GM12878 (cell line): ENCODE results near the gene TRMT44. TPM values are rescaled to one million over a fixed set of nuclear protein-coding genes. Genes with fewer than 3 reads are reported as not detected.

Experiments used
- ATAC-seq: fragments of 200-7000 bp; cut with Tn5 transposase; 3 replicates; pipeline ENCODE4 v1.9.1; 2020; ENCODE audit warnings: mild to moderate bottlenecking, moderate library complexity
- BruUV-seq: library from RNA; stranded (reverse); fragments of 400-500 nt; replicated peaks from 2 replicates; lab custom pipeline; 2021; lab: Mats Ljungman, UMichigan
- CTCF ChIA-PET: fragments of 300-600 bp; sonication (Branson Sonifier 250); formaldehyde crosslinking; extraction: SDS; loops from one replicate; lab custom pipeline; 2021; ENCODE audit warnings: inconsistent platforms; lab: Yijun Ruan, JAX
- POLR2A ChIA-PET: fragments of 350-600 bp; formaldehyde crosslinking; extraction: SDS; loops from one replicate; lab custom pipeline; 2021; ENCODE audit warnings: inconsistent platforms; lab: Charles Lee
- RAD21 ChIA-PET: fragments of 300-600 bp; sonication (Branson Sonifier 250); formaldehyde crosslinking; loops from one replicate; lab custom pipeline; 2023; ENCODE audit warnings: antibody characterized with exemption; ENCODE audit not compliant: unreplicated experiment; lab: Charles Lee
- SMC1A ChIA-PET: fragments of 300-600 bp; sonication (Branson Sonifier 250); formaldehyde crosslinking; loops from one replicate; lab custom pipeline; 2023; ENCODE audit not compliant: unreplicated experiment, uncharacterized antibody; lab: Charles Lee
- DNase-seq: peaks from one replicate; pipeline ENCODE4 v3.0.0-alpha.2; 2011; ENCODE audit warnings: low read depth, low spot score
- FAIRE-seq: peaks from 3 replicates; lab custom pipeline; 2011; peaks lifted over from hg19 to GRCh38; lab: Jason Lieb, UNC
- H2AFZ ChIP-seq: 2 replicates; pipeline ENCODE4 v1.6.0; 2011; ENCODE audit warnings: low read depth, low read length, control low read depth; ENCODE audit not compliant: control insufficient read depth
- H3K27ac ChIP-seq: 2 replicates; pipeline ENCODE4 v1.5.1; 2011; ENCODE audit warnings: control low read depth; ENCODE audit not compliant: control insufficient read depth, insufficient read depth
- H3K27me3 ChIP-seq, 2 experiments: replicated peaks in 1 of 2; 2 replicates each; pipeline versions ENCODE4 v1.6.0 to v1.6.1; 2011; ENCODE audit warnings: low read length in 1 of 2; ENCODE audit not compliant: control insufficient read depth in 2 of 2, insufficient read depth in 2 of 2
- H3K36me3 ChIP-seq, 2 experiments: 2 replicates each; pipeline ENCODE4 v1.5.1; 2011; ENCODE audit warnings: low read length in 1 of 2; ENCODE audit not compliant: control insufficient read depth in 2 of 2, insufficient read depth in 2 of 2
- H3K4me1 ChIP-seq: 2 replicates; pipeline ENCODE4 v1.6.1; 2011; ENCODE audit warnings: mild to moderate bottlenecking, low read length, moderate library complexity, mixed read lengths; ENCODE audit not compliant: control insufficient read depth, insufficient read depth
- H3K4me2 ChIP-seq: 2 replicates; pipeline ENCODE4 v1.6.0; 2011; ENCODE audit warnings: control low read depth; ENCODE audit not compliant: control insufficient read depth, insufficient read depth
- H3K4me3 ChIP-seq: fragments of 200-600 bp; sonication (generic); 2 replicates; pipeline ENCODE4 v1.5.1; 2016
- H3K79me2 ChIP-seq: 2 replicates; pipeline ENCODE4 v1.6.0; 2011; ENCODE audit warnings: low read length; ENCODE audit not compliant: control insufficient read depth, insufficient read depth
- H3K9ac ChIP-seq: 2 replicates; pipeline ENCODE4 v1.8.0; 2011; ENCODE audit warnings: low read length, control low read depth, mixed read lengths; ENCODE audit not compliant: control insufficient read depth, insufficient read depth
- H3K9me3 ChIP-seq: replicated peaks from 3 replicates; pipeline ENCODE4 v1.5.1; 2011; ENCODE audit warnings: mild to moderate bottlenecking, low read length; ENCODE audit not compliant: control insufficient read depth, insufficient read depth
- H4K20me1 ChIP-seq: 2 replicates; pipeline ENCODE4 v1.6.0; 2011; ENCODE audit not compliant: control insufficient read depth, insufficient read depth
- CHD2 ChIP-seq: IDR thresholded peaks from 2 replicates; pipeline ENCODE4 v1.6.1; 2011; ENCODE audit warnings: low read depth, low read length, improper control_type of control experiment, borderline replicate concordance
- DPF2 ChIP-seq: fragments of 450-650 bp; IDR thresholded peaks from 2 replicates; pipeline ENCODE4 v1.6.1; 2017; ENCODE audit warnings: mild to moderate bottlenecking
- EP300 ChIP-seq, 2 experiments: fragments of 150-350 bp in 1 of 2; IDR thresholded peaks; 2 replicates each; pipeline ENCODE4 v1.6.1; 2011 to 2012; ENCODE audit warnings: low read depth in 2 of 2, low read length in 2 of 2, borderline replicate concordance in 1 of 2, improper control_type of control experiment in 1 of 2, inconsistent platforms in 1 of 2; ENCODE audit not compliant: control insufficient read depth in 1 of 2
- ETV6 ChIP-seq, 2 experiments: fragments of 450-650 bp in 1 of 2; IDR thresholded peaks in 1 of 2; conservative IDR thresholded peaks in 1 of 2; 2 replicates each; pipeline ENCODE4 v1.6.1; 2014; ENCODE audit warnings: antibody characterized with exemption in 1 of 2, borderline replicate concordance in 1 of 2, low read depth in 1 of 2, mild to moderate bottlenecking in 1 of 2, moderate library complexity in 1 of 2
- FOS ChIP-seq: IDR thresholded peaks from 3 replicates; pipeline ENCODE4 v1.6.1; 2011; ENCODE audit warnings: borderline replicate concordance; ENCODE audit not compliant: insufficient read length; ENCODE audit errors: extremely low read depth
- LARP7 ChIP-seq: fragments of 450-650 bp; IDR thresholded peaks from 2 replicates; pipeline ENCODE4 v1.6.1; 2017; ENCODE audit warnings: mild to moderate bottlenecking
- NFYB ChIP-seq: IDR thresholded peaks from 2 replicates; pipeline ENCODE4 v1.6.1; 2011; ENCODE audit warnings: low read depth, mild to moderate bottlenecking, low read length, improper control_type of control experiment, moderate library complexity; ENCODE audit not compliant: insufficient read depth
- NRF1 ChIP-seq: conservative IDR thresholded peaks from 2 replicates; pipeline ENCODE4 v1.6.1; 2011; ENCODE audit warnings: mild to moderate bottlenecking, low read depth, low read length, improper control_type of control experiment
- PAX5 ChIP-seq: IDR thresholded peaks from 2 replicates; pipeline ENCODE4 v1.6.1; 2011; ENCODE audit warnings: low read depth, low read length, borderline replicate concordance
- RB1 ChIP-seq: fragments of 450-650 bp; formaldehyde crosslinking; IDR thresholded peaks from 2 replicates; pipeline ENCODE4 v1.6.1; 2017; ENCODE audit warnings: mild to moderate bottlenecking, borderline replicate concordance
- RCOR1 ChIP-seq: conservative IDR thresholded peaks from 2 replicates; pipeline ENCODE4 v1.6.1; 2012; ENCODE audit warnings: low read depth, low read length, improper control_type of control experiment
- SRF ChIP-seq, 2 experiments: IDR thresholded peaks; 2 replicates each; pipeline ENCODE4 v1.6.1; 2011; ENCODE audit warnings: low read depth in 2 of 2, low read length in 2 of 2, mild to moderate bottlenecking in 1 of 2, moderate library complexity in 1 of 2
- ZBTB4 ChIP-seq: fragments of 450-650 bp; formaldehyde crosslinking; IDR thresholded peaks from 2 replicates; pipeline ENCODE4 v1.4.0; 2022; ENCODE audit warnings: mild to moderate bottlenecking, moderate library complexity
- ZZZ3 ChIP-seq: IDR thresholded peaks from 2 replicates; pipeline ENCODE4 v1.6.1; 2011; ENCODE audit warnings: low read depth; ENCODE audit not compliant: control insufficient read depth, insufficient read length
- WGBS: methylation state at CpG from one replicate; pipeline ENCODE4 v1.1.6; 2016; ENCODE audit warnings: low lambda C conversion rate; ENCODE audit not compliant: insufficient replicate concordance, insufficient coverage; ENCODE audit errors: missing lambda C conversion rate; 5-methylcytosine and 5-hydroxymethylcytosine counted together
- in situ Hi-C: fragments of 300-500 bp; cut with MboI; formaldehyde crosslinking; loops from 9 replicates; pipeline ENCODE4 v1.14.3; 2018; ENCODE audit warnings: mixed read lengths
- intact Hi-C: fragments of 100-400 bp; cut with micrococcal nuclease; formaldehyde crosslinking; loops from one replicate; pipeline ENCODE4 v1.14.2; 2022; ENCODE audit not compliant: unreplicated experiment
- polyA plus RNA-seq, 11 experiments: library from polyadenylated mRNA; depleted of rRNA in 4 of 11; unstranded in 6 of 11; stranded (reverse) in 5 of 11; fragments of >200 nt; fragmentation: Nextera tagmentation in 4 of 11; fragmentation: Illumina TruSeq in 1 of 11; extraction: Ambion mirVana in 4 of 11; extraction: Trizol in 1 of 11; gene quantifications; 1 replicate in 1 of 11; 2 replicates in 10 of 11; pipeline versions ENCODE4 v1.2.1 to v1.2.3, GENCODE V29; 2011 to 2016; ENCODE audit warnings: inconsistent platforms in 2 of 11, missing spikeins in 2 of 11, low read depth in 1 of 11
- total RNA-seq, 4 experiments: library from RNA; depleted of rRNA in 3 of 4; stranded (reverse); fragments of >200 nt in 3 of 4; fragmentation: Illumina TruSeq in 1 of 4; extraction: Trizol in 1 of 4; gene quantifications; 2 replicates each; pipeline versions ENCODE4 v1.2.1 to v1.2.3, GENCODE V29; 2013 to 2021

TRMT44 gene
- total and polyA plus RNA-seq, 10 of the 15 experiments (the other 5 are each of a cell fraction or from before 2014, with no cell fraction given): 1.3 to 18.5 (median 10.1) TPM

GRCh38 chr4:8515316-8516060 lies 74.9 kb downstream of the TRMT44 start (continued):
- TF ChIP-seq ZBTB4 (CRISPR knock-in tag) (no peak), CHD2 (no peak), RB1 (no peak), DPF2 (no peak)

- DNase-seq: no peak
- no peak overlapping the region for H2AFZ ChIP-seq
- in situ Hi-C loops (no loop called here), intact Hi-C loops (no loop called here)
- no peak overlapping the region for H3K27ac ChIP-seq
- WGBS: 43% methylated on average over 14 of the region's 14 CpGs
- H3K4me2 ChIP-seq: no peak overlapping the region
- H3K9ac ChIP-seq: no peak overlapping the region
- no peak for FAIRE-seq
- ChIA-PET POLR2A (no interaction called here), RAD21 (interaction anchor here (0.8 kb wide), 1 partner anchor 12 kb away, joined by 3 read pairs; no protein-coding TSS in a partner anchor), CTCF (no interaction called here), SMC1A (no interaction called here)
- H3K36me3 ChIP-seq: no peaks in the 10 kb centered on the region
- H4K20me1 ChIP-seq: no peaks in the 10 kb centered on the region
- H3K27me3 ChIP-seq: no peaks in the 10 kb centered on the region; a peak in 1 of 4 replicates
- no peaks in the 10 kb centered on the region for H3K79me2 ChIP-seq
- H3K4me1 ChIP-seq: no peaks in the 10 kb centered on the region
- no TSS peak for BruUV-seq
- H3K9me3 ChIP-seq: no peaks in the 10 kb centered on the region; the same call in 1 of the 3 replicates
- ATAC-seq: no peak
- H3K4me3 ChIP-seq: no peak overlapping the region
- TF ChIP-seq ETV6 (conservative IDR thresholded peaks at IDR 0.05 in 1 of 2, IDR thresholded peaks at IDR 0.05 in 1 of 2; ENCODE audit: borderline replicate concordance in 1 of 2, low read depth in 1 of 2): no peak
- TF ChIP-seq NRF1: no peak
- no peak for TF ChIP-seq EP300 (IDR thresholded peaks at IDR 0.05; ENCODE audit: borderline replicate concordance in 1 of 2, control insufficient read depth in 1 of 2, low read depth in 2 of 2, low read length in 2 of 2)
- TF ChIP-seq LARP7: no peak
- no peak for TF ChIP-seq RCOR1
- no peak for TF ChIP-seq FOS
- no peak for TF ChIP-seq SRF (IDR thresholded peaks at IDR 0.05; ENCODE audit: low read depth in 2 of 2, low read length in 2 of 2)
- no peak for TF ChIP-seq ZZZ3
- TF ChIP-seq PAX5: no peak
- no peak for TF ChIP-seq NFYB
- no peak for TF ChIP-seq DPF2
These were observed 75.5 kb downstream of the TRMT44 start for GRCh38 chr4:8516061-8516573.
